Subcutaneous adipose tissue (tissue), 4 donors: ENCODE data around the gene DNAJC15. TPM values are rescaled to one million over a fixed set of nuclear protein-coding genes. Genes with fewer than 3 reads are reported as not detected.

Experiments
- CTCF ChIP-seq: fragments of 450-650 bp; IDR thresholded peaks from one replicate; pipeline ENCODE4 v1.5.1; 2016; ENCODE audit warnings: low read depth, mild to moderate bottlenecking, control low read depth, antibody characterized with exemption, moderate library complexity
- total RNA-seq, 4 donors: library from RNA; depleted of rRNA; stranded (reverse); fragments of >200 nt; gene quantifications; one replicate each; pipeline ENCODE4 v1.1.0, GENCODE V29; 2016

Gene DNAJC15
- total RNA-seq, 4 donors from 2014 or later: 4.3 to 16.0 (median 10.3) TPM

DNA sequence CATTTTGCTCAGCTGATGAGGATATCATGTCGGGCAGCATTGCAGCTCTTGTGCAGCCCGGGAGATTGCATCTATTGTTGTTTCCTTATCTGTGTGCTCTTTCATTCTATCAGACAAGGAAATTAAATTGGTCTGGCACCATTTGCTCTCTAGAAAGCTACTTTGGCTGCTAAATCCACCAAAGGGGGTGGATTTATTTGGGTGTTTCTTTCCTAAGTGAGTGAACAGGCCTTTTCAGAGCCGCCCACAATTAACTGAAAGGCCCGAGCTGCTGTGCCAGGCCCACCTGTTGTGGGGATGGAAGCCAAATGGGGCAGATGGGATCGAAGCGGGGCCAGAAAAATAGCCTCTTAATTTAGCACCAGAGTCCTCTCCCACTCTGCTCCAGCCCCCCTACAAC lies 99.4 kb downstream of the DNAJC15 start:
- no peak for TF ChIP-seq CTCF

DNA sequence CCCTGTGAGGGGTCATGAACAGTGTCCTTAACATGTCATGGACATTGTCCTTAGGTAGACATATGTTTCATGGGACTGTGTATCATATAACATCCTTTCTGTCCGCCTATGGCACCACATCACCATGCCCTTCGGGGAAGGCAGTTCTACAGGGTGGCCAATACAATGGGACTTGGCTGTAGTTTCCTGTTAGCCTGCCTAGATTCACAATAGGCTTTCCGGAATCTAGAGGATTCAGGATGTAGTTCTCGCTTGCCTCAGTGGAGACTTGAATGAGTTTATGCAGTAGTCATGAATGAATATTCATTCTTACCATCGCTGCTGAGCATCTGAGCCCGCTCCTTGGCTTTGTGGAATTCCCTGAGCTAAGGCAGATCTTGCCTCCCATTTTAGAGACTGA lies 100.5 kb downstream of the DNAJC15 start:
- TF ChIP-seq CTCF: no peak

GRCh38 chr13:43124490-43124889 lies 101.1 kb downstream of the DNAJC15 start:
- TF ChIP-seq CTCF: no peak

GRCh38 chr13:43126420-43126819 lies 103.0 kb downstream of the DNAJC15 start:
- TF ChIP-seq CTCF: no peak

GRCh38 chr13:43127103-43127798 lies 103.9 kb downstream of the DNAJC15 start:
- TF ChIP-seq CTCF: no peak

DNA sequence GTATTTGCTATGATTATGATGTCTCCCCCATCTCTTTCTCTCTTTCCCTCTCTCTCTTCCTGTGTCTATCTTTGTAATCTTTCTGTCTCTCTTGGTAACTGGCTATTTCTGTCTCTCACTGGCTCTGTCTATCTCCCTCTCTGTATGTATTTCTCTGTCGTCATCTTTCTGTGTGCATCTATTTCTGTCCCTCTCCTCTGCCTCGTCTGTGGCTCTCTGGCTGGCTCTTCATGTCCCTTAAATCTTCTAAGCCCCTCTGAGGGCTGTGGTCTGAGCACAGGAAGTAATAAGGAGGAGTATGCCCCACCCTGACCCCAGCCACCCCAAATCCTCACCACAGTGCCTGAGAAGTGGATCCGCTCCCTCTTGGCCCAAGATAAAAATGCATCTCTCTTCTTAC lies 104.4 kb downstream of the DNAJC15 start:
- no peak for TF ChIP-seq CTCF

DNA sequence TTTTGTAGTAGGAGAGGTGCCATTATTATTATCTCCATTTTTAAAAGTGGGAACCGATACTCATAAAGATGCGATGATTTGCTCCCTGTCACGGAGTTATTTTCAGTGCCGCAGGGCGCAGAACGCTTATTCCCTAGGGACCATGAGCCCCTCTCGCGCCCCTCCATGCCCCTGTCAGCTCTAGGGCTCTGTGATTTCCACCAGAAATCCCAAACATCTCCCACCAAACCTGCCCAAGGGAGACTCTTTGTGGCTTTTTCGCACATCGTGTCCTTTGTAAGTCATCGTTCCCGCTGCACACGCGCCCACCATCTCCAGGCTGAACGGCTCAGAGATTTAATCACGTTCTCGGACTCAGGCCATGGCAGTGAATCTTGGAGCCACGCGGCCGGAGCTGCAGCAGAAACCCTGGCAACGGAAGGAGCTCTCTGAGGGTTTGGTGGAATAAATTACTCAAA lies 105.1 kb downstream of the DNAJC15 start:
- no peak for TF ChIP-seq CTCF
